Progenitor cell of endocrine pancreas (in vitro differentiated cells): Measurements from ENCODE around the gene DRC7. TPM values are rescaled to one million over a fixed set of nuclear protein-coding genes. Genes with fewer than 3 reads are reported as not detected.
"Not testable (repeated sequence)": the region's sequence is repeated elsewhere in the genome, so short reads cannot be mapped to it uniquely, and the experiment has no call there.

Source experiments
- DNase-seq: peaks from one replicate; pipeline ENCODE4 v3.0.0; 2021; ENCODE audit warnings: low spot score; ENCODE audit not compliant: unreplicated experiment
- H3K27ac Mint-ChIP-seq: 2 replicates; pipeline ENCODE4 v1.8.0; 2021; ENCODE audit warnings: mild to moderate bottlenecking, moderate library complexity, mixed read lengths
- H3K27me3 Mint-ChIP-seq: 2 replicates; pipeline ENCODE4 v1.8.0; 2021; ENCODE audit warnings: mixed read lengths
- H3K36me3 Mint-ChIP-seq: 2 replicates; pipeline ENCODE4 v1.8.0; 2022; ENCODE audit warnings: mixed read lengths; ENCODE audit not compliant: insufficient read depth
- H3K4me1 Mint-ChIP-seq: 2 replicates; pipeline ENCODE4 v1.8.0; 2021; ENCODE audit warnings: low read depth, mixed read lengths
- H3K4me3 Mint-ChIP-seq: 2 replicates; pipeline ENCODE4 v1.8.0; 2021; ENCODE audit warnings: low read depth, mild to moderate bottlenecking, moderate library complexity, mixed read lengths
- H3K9me3 Mint-ChIP-seq: 2 replicates; pipeline ENCODE4 v1.8.0; 2021; ENCODE audit warnings: low read depth, mixed read lengths
- CTCF ChIP-seq: fragments of 200-600 bp; sonication (generic); IDR thresholded peaks from one replicate; pipeline ENCODE4 v1.5.0; 2021; ENCODE audit warnings: antibody characterized with exemption, mild to moderate bottlenecking; ENCODE audit not compliant: unreplicated experiment
- total RNA-seq: library from RNA; stranded (reverse); gene quantifications from 2 replicates; pipeline ENCODE4 v1.2.1, GENCODE V29; 2021

DRC7 gene
- total RNA-seq, 1 donor from 2014 or later = 6.8 TPM

DNA sequence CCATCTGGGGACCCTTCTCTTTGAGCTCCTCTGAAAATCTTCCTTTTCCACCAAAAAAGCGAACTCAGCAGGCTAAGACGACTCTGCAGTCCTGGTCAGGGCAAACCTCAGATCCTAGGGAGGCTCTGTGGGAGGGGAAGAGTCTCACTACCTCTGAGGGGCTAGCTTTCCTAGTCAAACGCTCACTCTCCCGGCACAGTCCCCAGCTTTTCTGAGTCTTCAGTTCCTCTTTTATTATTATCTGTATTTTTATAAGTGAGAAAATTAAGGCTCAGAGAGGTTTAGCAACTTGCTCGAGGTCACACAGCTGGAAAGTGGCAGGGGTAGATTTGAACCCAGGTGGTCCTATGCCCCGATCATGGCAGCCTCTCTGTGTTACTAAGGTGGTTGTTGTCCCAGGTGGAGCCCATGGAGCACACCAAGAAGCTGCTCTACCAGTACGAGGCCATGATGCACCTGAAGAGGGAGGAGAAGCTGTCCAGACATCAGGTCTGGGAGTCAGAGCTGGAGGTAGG, 31.9 kb downstream of the DRC7 start:
- no peak for TF ChIP-seq CTCF
- Mint-ChIP-seq H3K4me3 (no peak overlapping the region), H3K36me3 (no peaks in the 10 kb centered on the region), H3K9me3 (no peaks in the 10 kb centered on the region), H3K27ac (no peak overlapping the region), H3K4me1 (peaks cover 5% of the 10 kb centered on the region), H3K27me3 (no peaks in the 10 kb centered on the region)
- no peak for DNase-seq

GRCh38 chr16:57727610-57728009, 33.0 kb downstream of the DRC7 start:
- no peak overlapping the region for H3K4me3 Mint-ChIP-seq
- TF ChIP-seq CTCF = no peak
- H3K27me3 Mint-ChIP-seq = no peaks in the 10 kb centered on the region
- H3K36me3 Mint-ChIP-seq = no peaks in the 10 kb centered on the region
- peaks cover 3% of the 10 kb centered on the region for H3K4me1 Mint-ChIP-seq
- H3K27ac Mint-ChIP-seq = no peak overlapping the region
- peaks cover 1% of the 10 kb centered on the region for H3K9me3 Mint-ChIP-seq
- DNase-seq = no peak

DNA sequence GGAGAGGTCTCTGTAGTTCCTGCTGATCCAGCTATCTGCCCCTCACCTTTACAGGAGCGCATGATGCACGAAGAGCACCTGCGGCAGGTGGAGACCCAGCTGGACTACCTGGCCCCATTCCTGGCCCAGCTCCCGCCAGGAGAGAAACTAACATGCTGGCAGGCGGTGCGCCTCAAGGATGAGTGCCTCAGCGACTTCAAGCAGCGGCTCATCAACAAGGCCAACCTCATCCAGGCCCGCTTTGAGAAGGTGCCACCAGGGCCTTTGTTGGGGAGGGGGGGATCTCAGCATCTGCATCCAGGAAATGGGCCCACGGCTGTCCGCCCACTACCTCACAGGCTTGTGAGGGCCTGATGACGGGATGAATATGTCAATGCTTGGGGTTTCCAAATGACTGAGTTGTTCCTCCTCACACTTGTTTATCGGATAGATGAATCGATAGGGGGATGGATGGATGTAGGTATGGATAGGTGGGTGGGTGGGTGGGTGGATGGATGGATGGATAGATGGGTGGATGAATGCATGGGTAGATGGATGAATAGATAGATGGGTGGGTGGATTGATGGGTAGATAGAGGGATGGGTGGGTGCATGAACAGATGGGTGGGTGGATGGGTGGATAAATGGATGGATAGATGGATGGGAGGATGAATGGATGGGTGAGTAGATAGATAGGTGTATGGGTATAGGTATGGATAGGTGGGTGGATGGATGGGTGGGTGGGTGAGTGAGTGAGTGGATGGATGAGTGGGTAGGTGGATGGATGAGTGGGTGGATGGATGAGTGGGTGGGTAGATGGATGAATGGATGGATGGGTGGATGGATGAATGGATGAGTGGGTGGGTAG, 34.0 kb downstream of the DRC7 start:
- Mint-ChIP-seq H3K9me3 (peaks cover 8% of the 10 kb centered on the region), H3K4me1 (peaks cover 3% of the 10 kb centered on the region), H3K36me3 (peaks cover 3% of the 10 kb centered on the region), H3K4me3 (no peak overlapping the region), H3K27me3 (no peaks in the 10 kb centered on the region), H3K27ac (no peak overlapping the region)
- TF ChIP-seq CTCF = no peak
- DNase-seq = no peak

- Mint-ChIP-seq H3K36me3 (peaks cover 3% of the 10 kb centered on the region), H3K4me3 (no peak overlapping the region), H3K4me1 (peaks cover 3% of the 10 kb centered on the region), H3K27ac (no peak overlapping the region), H3K9me3 (peaks cover 8% of the 10 kb centered on the region), H3K27me3 (no peaks in the 10 kb centered on the region)
- DNase-seq = no peak
- no peak for TF ChIP-seq CTCF
Measured at GRCh38 chr16:57729182-57729484, 34.5 kb downstream of the DRC7 start.

DNA sequence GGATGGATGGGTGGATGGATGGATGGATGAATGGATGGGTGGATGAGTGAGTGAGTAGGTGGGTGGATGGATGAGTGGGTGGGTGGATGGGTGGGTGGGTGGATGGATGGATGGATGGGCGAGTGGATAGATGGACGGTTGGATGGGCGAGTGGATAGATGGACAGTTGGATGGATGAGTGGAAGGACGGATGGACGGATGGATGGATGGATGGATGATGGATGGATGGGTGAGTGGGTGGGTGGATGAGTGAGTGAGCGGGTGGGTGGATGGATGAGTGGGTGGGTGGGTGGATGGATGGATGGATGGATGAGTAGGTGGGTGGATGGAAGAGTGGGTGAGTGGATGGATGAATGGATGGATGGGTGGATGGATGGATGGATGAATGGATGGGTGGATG, 35.2 kb downstream of the DRC7 start:
- H3K4me3 Mint-ChIP-seq, DNase-seq, H3K27me3 Mint-ChIP-seq, H3K4me1 Mint-ChIP-seq, H3K27ac Mint-ChIP-seq, H3K9me3 Mint-ChIP-seq, H3K36me3 Mint-ChIP-seq: not testable (repeated sequence)
